HG03095 (cell line): ENCODE measurements around the gene CA12.
"Not testable (repeated sequence)": the region's sequence is repeated elsewhere in the genome, so short reads cannot be mapped to it uniquely, and the experiment has no call there.

Source experiments
- ATAC-seq: cut with Tn5 transposase; IDR thresholded peaks from one replicate; pipeline ENCODE4 v1.9.1; 2021; ENCODE audit warnings: moderate library complexity; ENCODE audit not compliant: unreplicated experiment

The CA12 gene

GRCh38 chr15:63360170-63360569, 21.5 kb downstream of the CA12 start:
- ATAC-seq = no peak

- ATAC-seq = no peak
These were observed 23.2 kb downstream of the CA12 start for GRCh38 chr15:63358241-63359029.

GRCh38 chr15:63357731-63358130, 23.9 kb downstream of the CA12 start:
- ATAC-seq = no peak

GRCh38 chr15:63357061-63357460, 24.6 kb downstream of the CA12 start:
- no peak for ATAC-seq

- ATAC-seq = no peak
These were observed 26.6 kb downstream of the CA12 start for GRCh38 chr15:63354821-63355650.

- no peak for ATAC-seq
These were observed 27.8 kb downstream of the CA12 start for GRCh38 chr15:63353887-63354286.

- ATAC-seq = no peak
These were observed 28.4 kb downstream of the CA12 start for GRCh38 chr15:63353261-63353660.

GRCh38 chr15:63352808-63353207, 28.8 kb downstream of the CA12 start:
- ATAC-seq = no peak

GRCh38 chr15:63351170-63351569, 30.5 kb downstream of the CA12 start:
- ATAC-seq = no peak

- ATAC-seq = no peak
These were observed 31.4 kb downstream of the CA12 start for GRCh38 chr15:63350178-63350621.

GRCh38 chr15:63349621-63350020, 32.0 kb downstream of the CA12 start:
- ATAC-seq = no peak

GRCh38 chr15:63349156-63349555, 32.5 kb downstream of the CA12 start:
- no peak for ATAC-seq

- no peak for ATAC-seq
These were observed 33.3 kb downstream of the CA12 start for GRCh38 chr15:63348392-63348791.

- ATAC-seq = no peak
These were observed 34.4 kb downstream of the CA12 start for GRCh38 chr15:63347074-63347857.

- no peak for ATAC-seq
These were observed 36.3 kb downstream of the CA12 start for GRCh38 chr15:63345391-63345752.

GRCh38 chr15:63344731-63345390, 36.8 kb downstream of the CA12 start:
- no peak for ATAC-seq

- not testable (repeated sequence) for ATAC-seq
These were observed 38.6 kb downstream of the CA12 start for GRCh38 chr15:63342996-63343562.

- ATAC-seq = no peak
These were observed 39.7 kb downstream of the CA12 start for GRCh38 chr15:63341898-63342297.

GRCh38 chr15:63340878-63341277, 40.8 kb downstream of the CA12 start:
- no peak for ATAC-seq

GRCh38 chr15:63340353-63340752, 41.3 kb downstream of the CA12 start:
- no peak for ATAC-seq
